AG09319 (cell line): ENCODE data around the gene EEF1AKMT2.
A peak's percentile ranks its signal among the peaks of the same experiment; 100 is the strongest.

Experiments
- DNase-seq: peaks from one replicate; pipeline ENCODE4 v3.0.0-alpha.2; 2010; ENCODE audit warnings: low read depth; ENCODE audit errors: extremely low read depth
- CTCF ChIP-seq: IDR thresholded peaks from 2 replicates; pipeline ENCODE4 v1.5.1; 2011; ENCODE audit warnings: low read depth, mild to moderate bottlenecking, inconsistent platforms, low read length, moderate library complexity

EEF1AKMT2 gene

GRCh38 chr10:124724279-124725027 lies 67.2 kb downstream of the EEF1AKMT2 start:
- no peak for TF ChIP-seq CTCF
- no peak for DNase-seq

GRCh38 chr10:124723826-124724225 lies 67.9 kb downstream of the EEF1AKMT2 start:
- no peak for DNase-seq
- no peak for TF ChIP-seq CTCF

DNA sequence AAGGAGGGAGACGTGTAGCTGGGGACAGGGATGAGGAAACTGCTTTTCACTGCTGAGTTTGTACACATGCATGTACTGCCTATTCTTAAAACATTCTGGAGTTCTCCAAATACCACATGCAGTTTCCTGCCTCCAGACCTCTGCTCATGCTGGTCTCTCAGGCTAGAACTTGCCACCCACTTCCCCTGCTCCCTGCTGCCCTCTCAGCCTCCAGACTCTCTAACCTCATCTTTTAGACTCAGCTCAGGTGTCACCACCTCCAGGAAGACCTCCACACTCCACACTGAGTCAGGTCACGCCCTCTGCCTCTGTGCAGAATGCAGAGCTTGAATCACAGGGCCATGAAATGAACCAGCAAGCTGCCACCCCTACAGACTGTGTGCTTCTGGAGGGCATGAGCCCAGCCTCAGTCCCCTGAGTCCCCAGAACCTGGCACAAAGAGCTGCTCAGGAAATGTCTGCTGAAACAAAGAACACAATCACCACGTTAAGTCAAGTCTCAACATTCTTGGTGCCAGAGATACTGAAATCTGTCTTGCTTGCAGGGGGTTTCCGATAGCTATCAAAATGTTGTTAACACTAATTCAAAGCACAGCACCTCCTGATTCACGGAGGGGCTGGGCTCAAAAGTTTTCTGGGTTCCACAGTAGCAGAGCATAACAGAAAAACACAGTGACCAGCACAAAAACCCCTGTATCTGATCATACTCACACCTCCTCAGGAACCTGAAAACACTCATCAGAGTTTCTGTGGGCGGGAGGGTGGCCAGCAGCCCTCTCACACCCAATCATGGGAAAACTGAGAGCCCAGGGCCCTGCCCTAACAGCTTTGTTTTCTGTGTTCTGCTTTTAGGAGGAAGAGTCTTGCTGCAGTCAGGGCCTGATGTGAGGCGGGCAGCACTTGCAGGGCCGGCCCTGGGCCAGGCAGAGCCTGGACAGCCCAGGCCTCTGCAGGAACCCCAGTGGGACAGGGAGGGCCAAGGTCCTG lies 68.6 kb downstream of the EEF1AKMT2 start:
- no peak for DNase-seq
- no peak for TF ChIP-seq CTCF

GRCh38 chr10:124721330-124722045 lies 70.2 kb downstream of the EEF1AKMT2 start:
- DNase-seq, result no peak
- TF ChIP-seq CTCF, result no peak

- peak; percentile 38 for TF ChIP-seq CTCF
- DNase-seq, result no peak
These were observed 72.4 kb downstream of the EEF1AKMT2 start for GRCh38 chr10:124719213-124719851.

DNA sequence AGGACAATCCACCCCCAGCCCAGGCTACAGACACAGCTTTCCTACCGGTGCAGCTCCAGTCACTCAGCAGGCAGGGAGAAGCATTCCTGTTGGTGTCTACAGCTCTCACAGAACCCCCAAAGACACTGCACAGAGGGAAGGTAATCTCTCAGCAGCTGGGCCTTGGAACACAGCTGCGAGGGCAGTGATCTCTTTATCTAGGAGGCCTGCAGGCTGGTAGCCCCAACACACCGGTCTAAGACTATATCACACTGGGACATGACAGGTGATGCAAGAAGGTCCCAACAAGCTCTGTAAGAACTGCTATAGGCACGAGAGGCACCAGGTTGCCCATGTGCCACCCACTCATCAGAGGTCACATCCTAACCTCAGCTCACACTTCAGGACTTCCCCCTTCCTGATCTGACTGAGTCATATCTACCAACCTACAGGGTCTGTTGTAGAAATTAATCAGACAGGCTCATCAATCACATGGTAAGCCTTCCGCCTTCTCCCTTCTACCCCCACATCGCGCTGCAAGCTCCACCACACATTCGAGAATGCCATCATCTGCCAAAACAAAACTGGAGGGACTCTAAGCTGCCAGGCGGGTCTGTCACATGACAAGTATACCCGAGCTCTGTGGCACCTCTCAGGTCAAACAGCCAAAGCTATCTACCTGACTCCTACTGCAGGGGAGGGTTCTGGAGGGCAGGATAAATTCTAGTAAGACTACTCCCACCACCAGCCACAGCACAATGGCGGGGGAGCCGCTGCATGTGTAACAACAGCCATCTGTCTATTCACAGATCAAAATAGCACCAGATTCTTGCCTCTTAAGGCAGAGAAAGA lies 73.6 kb downstream of the EEF1AKMT2 start:
- DNase-seq, result no peak
- no peak for TF ChIP-seq CTCF
